ENCODE measurements around the gene HIP1R.
"Not testable (repeated sequence)": the region's sequence is repeated elsewhere in the genome, so short reads cannot be mapped to it uniquely, and the experiment has no call there.

The HIP1R gene

DNA sequence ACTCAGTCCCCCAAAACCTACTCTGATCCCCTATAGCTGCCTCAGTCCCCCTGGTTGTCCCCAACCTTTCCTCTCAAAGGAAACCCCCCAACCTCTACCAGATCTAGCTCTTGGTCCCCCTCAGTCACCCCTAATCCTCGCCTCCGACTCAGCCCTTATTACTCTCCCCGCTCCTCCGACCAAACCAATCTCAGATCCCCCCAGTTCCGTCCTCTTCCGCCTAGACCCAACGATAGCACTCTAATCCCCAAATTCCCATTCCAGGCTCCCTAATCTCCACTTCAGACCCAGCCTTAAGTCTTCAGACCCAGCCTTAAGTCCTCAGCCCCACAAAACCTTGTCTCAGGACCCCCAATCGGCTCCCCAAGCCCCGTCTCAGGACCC, 60.1 kb downstream of the HIP1R start:
- no peak for DNase-seq (ENCODE audit: low spot score)

DNA sequence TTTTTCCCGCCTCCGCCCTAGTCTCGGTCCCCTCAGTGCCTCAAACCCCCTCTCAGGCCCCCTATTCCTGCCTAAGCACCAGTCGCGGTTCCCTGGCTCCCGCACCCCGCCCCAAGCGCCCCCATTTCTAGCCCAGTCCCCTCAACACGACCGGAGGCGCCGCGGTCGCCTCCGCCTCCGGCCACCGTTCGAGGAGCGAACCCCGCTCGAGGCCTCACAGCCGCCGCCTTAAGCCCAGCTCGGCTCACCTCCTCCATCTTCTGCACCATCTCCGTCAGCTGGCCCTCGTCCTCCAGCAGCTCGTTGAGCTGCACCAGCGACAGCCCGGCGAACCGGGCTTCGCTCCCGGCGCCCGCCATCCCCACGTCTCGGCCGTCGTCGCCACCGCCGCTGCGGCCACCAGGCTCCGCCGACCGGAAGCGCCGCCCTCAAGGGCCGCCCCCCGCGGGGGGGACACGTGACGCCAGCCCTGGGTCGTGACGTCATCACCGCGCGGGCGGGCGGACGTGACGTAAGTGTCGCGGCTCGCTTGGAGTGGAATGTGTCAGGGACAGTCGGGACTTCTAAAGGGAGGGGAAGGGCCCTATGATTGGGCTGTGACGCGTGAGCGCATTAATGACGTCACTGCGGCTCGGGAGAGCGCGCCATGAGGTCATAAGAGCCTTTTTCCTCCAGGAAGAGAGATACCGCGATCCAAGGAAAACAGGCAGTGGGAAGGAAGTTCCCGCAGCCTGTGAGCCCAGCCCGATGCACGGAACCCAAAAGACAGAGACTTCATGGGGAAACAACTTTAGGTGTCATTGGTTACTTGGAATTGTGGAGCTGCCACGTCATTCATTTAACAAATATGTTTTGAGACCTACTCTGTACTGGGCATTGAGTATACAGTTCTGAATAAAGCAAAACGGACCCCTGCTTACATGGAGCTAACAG, 60.7 kb downstream of the HIP1R start, which contains the start of gene VPS37B:
VPS37B (minus strand) TSS at position 421 of the 933 bp plus-strand sequence; CDS start at position 359, 62 bp downstream.
- DNase-seq (ENCODE audit: low spot score): peak; percentile 89

DNA sequence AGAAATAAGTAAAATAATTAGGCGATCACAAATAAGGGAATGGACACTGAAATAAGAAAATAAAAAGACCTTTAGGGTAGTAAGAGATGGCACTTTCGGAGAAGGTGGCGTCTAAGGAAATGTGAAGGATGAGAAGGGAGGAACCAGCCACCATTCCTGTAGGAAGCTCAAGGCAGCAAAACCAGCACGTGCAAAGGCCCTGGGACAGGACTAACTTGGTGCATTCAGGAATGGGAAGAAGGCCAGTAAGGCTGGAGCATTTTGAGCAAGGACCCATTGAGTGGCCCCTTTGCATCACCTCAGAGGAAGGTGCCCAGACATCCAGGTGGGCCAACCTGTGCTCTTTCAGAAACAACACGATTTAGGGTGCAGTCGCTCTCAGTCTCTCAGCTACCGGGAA, 61.4 kb downstream of the HIP1R start:
- no peak for DNase-seq (ENCODE audit: low spot score)

DNA sequence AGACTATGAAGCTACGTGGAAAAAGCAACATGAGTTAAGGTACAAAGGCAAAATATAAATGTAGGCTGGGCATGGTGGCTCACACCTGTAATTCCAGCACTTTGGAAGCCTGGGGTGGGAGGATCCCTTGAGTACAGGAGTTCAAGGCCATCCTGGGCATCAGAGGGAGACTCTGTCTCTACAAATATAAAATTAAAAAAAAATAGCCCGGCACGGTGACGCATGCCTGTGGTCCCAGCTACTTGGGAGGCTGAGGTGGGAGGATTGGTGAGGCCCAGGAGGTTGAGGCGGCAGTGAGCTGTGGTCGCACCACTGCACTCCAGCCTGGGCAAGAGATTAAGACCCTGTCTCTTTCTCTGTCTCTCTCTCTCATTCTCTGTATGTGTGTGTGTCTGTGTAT, 64.6 kb downstream of the HIP1R start:
- DNase-seq (ENCODE audit: low spot score): no peak

DNA sequence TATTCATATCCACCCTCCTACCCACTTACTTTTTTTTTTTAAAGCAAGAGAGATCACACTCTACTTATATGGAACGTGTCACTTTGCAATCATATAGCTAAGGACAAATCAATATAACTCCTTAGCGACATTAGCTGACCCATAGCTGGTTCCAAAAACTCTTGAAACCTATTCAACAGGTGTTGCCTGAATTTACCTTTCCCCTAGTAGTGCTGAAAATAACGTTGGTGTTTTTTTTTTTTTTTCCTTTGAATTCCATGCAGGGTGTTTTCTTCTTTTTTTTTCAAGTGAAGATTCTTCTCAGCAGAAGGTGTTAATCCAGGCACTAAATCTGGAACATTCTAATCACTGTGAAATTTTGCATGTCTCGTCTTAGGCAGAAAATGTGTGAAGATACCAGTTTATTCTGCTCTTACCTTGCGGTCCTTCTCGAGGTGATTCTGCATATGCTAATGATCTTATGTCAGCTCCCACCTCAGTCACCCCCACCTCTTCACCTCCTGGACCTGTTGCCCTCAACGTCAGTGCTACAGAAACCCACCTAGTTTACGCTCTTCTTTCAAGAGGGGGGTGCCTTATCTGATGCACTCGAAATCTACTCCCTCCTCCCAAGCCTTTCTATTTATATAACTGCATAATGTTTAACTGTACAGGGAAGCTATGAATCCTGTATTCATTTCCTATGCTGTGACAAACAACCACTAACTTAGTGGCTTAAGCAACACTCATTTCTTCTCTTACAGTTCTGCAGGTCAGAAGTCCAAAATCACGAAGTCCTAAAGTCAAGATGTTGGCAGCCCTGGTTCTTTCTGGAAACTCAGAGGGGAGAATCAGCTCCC, 67.8 kb downstream of the HIP1R start:
- DNase-seq (ENCODE audit: low spot score): no peak

DNA sequence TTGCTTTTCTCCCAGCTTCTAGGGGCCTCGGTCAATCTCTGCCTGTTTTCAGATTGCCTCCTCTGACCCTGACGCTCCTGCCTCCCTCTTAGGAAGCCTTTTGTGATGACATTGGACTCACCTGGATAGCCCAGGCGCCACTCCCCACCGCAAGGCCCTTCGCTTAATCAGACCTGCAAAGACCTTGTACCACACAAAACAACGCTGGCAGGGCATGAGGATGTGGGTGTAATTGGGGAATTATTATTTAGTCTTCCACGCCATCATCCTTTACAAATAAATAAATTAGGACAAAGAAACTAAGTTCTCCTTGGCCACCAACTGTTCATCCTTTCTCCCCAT, 68.4 kb downstream of the HIP1R start:
- no peak for DNase-seq (ENCODE audit: low spot score)

DNA sequence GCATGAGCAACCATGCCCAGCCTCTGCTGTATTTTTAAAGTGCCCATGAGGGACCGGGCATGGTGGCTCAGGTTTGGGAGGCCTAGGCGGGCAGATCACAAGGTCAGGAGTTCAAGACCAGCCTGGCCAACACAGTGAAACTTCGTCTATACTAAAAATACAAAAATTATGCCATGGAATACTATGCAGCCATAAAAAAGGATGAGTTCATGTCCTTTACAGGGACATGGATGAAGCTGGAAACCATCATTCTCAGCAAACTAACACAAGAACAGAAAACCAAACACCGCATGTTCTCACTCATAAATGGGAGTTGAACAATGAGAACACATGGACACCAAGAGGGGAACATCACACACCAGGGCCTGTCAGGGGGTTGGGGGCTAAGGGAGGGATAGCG, 70.0 kb downstream of the HIP1R start:
- not testable (repeated sequence) for DNase-seq (ENCODE audit: low spot score)

DNA sequence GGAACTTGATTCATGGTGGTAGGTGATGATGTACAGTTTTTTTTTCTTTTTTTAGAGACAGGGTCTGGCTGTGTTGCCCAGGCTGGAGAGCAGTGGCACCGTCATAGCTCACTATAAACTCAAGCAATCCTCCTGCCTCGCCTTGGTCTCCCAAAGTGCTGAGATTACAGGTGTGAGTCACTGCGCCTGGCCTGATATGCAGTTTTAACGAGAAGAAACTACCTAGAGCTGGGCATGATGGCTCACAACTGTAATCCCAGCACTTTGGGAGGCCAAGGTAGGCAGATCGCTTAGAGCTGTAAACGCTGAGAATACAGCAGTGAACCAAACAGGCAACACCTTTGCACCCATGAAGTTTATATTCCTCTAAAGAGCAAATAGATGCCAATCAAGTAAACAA, 73.7 kb downstream of the HIP1R start:
- no peak for DNase-seq (ENCODE audit: low spot score)

DNA sequence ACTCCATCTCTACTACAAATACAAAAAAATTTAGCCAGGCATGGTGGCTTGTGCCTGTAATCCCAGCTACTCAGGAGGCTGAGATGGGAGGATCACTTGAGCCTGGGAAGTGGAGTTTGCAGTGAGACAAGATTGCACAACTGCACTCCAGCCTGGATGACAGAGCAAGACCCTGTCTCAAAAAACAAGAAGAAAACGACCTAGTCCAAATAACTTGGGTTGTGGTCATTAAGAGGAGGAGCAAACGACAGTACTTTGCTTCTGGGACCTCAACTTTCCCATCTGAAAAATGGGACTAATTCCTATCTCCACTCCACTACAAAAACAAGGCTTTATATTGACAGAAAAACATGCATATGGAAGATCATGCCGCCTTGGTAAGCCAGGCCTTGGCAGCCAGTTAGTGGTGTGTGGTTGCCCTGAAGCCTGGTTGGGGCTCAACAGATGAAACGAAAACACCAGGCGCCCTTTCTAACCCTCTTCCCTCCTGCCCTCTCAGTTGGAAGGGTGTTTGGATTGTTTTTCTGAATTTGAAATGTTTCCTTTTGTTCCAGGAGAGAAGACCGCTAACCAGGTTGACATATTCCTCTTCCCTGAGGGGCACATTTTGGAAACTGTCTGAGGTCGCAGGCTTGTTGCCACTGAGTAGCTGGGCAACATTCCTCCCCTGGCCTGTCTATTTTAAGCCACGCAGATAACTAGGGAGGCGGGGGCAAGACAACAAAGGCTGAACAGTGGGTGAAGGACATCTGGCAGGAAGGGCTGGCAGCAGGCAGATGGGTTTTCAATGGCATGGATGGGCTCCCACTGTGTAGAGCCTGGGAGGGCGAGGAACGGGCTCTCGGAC, 74.4 kb downstream of the HIP1R start:
- DNase-seq (ENCODE audit: low spot score): no peak
